ENCODE data around the gene KDM4C.

DNA sequence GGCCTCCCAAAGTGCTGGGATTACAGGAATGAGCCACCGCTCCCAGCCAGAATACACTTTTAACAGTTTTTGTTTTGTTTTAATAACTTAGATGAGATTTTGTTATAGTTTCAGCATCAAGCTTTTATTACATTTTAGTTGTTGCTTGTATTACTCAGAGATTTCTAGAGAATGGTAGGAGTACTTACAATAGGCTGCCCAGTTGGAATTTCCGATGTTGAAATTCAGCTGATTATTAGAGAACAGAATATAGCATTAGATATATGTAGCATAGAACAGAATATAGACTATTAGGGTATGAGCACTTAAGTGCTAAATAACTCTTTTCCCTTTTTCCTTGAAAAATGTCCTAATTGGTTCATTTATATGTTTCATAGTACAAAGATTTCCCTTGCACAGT lies 6.2 kb downstream of the KDM4C start:
- no peak for TF ChIP-seq POLR2A (IDR thresholded peaks at IDR 0.05; ENCODE audit: low read depth, low read length)
- TF ChIP-seq POLR2AphosphoS5 (IDR thresholded peaks at IDR 0.05; ENCODE audit: low read depth, low read length), result no peak
- TF ChIP-seq TAF1 (IDR thresholded peaks at IDR 0.05; ENCODE audit: borderline replicate concordance, low read depth, low read length), result no peak
